Nephron progenitor cell (in vitro differentiated cells): ENCODE measurements around the gene MPP4.

Source experiments
- DNase-seq: peaks from one replicate; pipeline ENCODE4 v3.0.0; 2021
- H3K27ac Mint-ChIP-seq: 2 replicates; pipeline ENCODE4 v1.8.0; 2021; ENCODE audit warnings: mild to moderate bottlenecking, moderate library complexity, mixed read lengths
- H3K27me3 Mint-ChIP-seq: 2 replicates; pipeline ENCODE4 v1.8.0; 2021; ENCODE audit warnings: mild to moderate bottlenecking, low read depth, mixed read lengths; ENCODE audit not compliant: poor library complexity
- H3K36me3 Mint-ChIP-seq: 2 replicates; pipeline ENCODE4 v1.8.0; 2021; ENCODE audit warnings: low read depth, mixed read lengths
- H3K4me1 Mint-ChIP-seq: 2 replicates; pipeline ENCODE4 v1.8.0; 2021; ENCODE audit warnings: mixed read lengths
- H3K4me3 Mint-ChIP-seq: 2 replicates; pipeline ENCODE4 v1.8.0; 2021; ENCODE audit warnings: mild to moderate bottlenecking, moderate library complexity, mixed read lengths
- H3K9me3 Mint-ChIP-seq: 2 replicates; pipeline ENCODE4 v1.8.0; 2021; ENCODE audit warnings: mild to moderate bottlenecking, moderate library complexity, mixed read lengths
- CTCF ChIP-seq: fragments of 200-600 bp; sonication (generic); IDR thresholded peaks from 2 replicates; pipeline ENCODE4 v1.5.0; 2021; ENCODE audit warnings: antibody characterized with exemption

The MPP4 gene

GRCh38 chr2:201647431-201647830 lies 51.0 kb downstream of the MPP4 start:
- H3K4me3 Mint-ChIP-seq: no peak overlapping the region
- DNase-seq: no peak
- TF ChIP-seq CTCF: no peak
- no peaks in the 10 kb centered on the region for H3K36me3 Mint-ChIP-seq
- H3K27ac Mint-ChIP-seq: no peak overlapping the region
- peaks cover 19% of the 10 kb centered on the region for H3K27me3 Mint-ChIP-seq
- H3K4me1 Mint-ChIP-seq: peaks cover 12% of the 10 kb centered on the region
- no peaks in the 10 kb centered on the region for H3K9me3 Mint-ChIP-seq

GRCh38 chr2:201644001-201644400 lies 54.4 kb downstream of the MPP4 start:
- H3K4me3 Mint-ChIP-seq: peak overlapping the region; percentile 99
- no peaks in the 10 kb centered on the region for H3K9me3 Mint-ChIP-seq
- no peak for TF ChIP-seq CTCF
- peaks cover under 1% of the 10 kb centered on the region for H3K36me3 Mint-ChIP-seq
- peak overlapping the region; percentile 11 for H3K27ac Mint-ChIP-seq
- H3K4me1 Mint-ChIP-seq: peaks cover 33% of the 10 kb centered on the region
- no peak for DNase-seq
- no peaks in the 10 kb centered on the region for H3K27me3 Mint-ChIP-seq

GRCh38 chr2:201643216-201643890 lies 55.1 kb downstream of the MPP4 start, which contains the start of gene TMEM237:
TSS of gene TMEM237 (minus strand) at chr2:201643503. CDS start at chr2:201643400, 103 bp downstream.
- TF ChIP-seq CTCF: no peak
- H3K36me3 Mint-ChIP-seq: peaks cover 7% of the 10 kb centered on the region
- H3K9me3 Mint-ChIP-seq: no peaks in the 10 kb centered on the region
- peaks cover 33% of the 10 kb centered on the region for H3K4me1 Mint-ChIP-seq
- H3K27me3 Mint-ChIP-seq: no peaks in the 10 kb centered on the region
- H3K27ac Mint-ChIP-seq: peak within 1 kb of the TSS; percentile 99
- DNase-seq: peak; percentile 65
- peak within 1 kb of the TSS; percentile 99 for H3K4me3 Mint-ChIP-seq

- Mint-ChIP-seq H3K4me3 (peak overlapping the region; percentile 99), H3K36me3 (peaks cover 14% of the 10 kb centered on the region), H3K4me1 (peaks cover 33% of the 10 kb centered on the region), H3K27ac (peak overlapping the region; percentile 99), H3K9me3 (no peaks in the 10 kb centered on the region), H3K27me3 (no peaks in the 10 kb centered on the region)
- DNase-seq: peak; percentile 92
- no peak for TF ChIP-seq CTCF
Measured at GRCh38 chr2:201642579-201643215, 55.7 kb downstream of the MPP4 start.

GRCh38 chr2:201642086-201642578 lies 56.3 kb downstream of the MPP4 start:
- Mint-ChIP-seq H3K4me1 (peaks cover 33% of the 10 kb centered on the region), H3K4me3 (peak overlapping the region; percentile 99), H3K9me3 (no peaks in the 10 kb centered on the region), H3K27me3 (no peaks in the 10 kb centered on the region), H3K27ac (peak overlapping the region; percentile 99), H3K36me3 (peaks cover 16% of the 10 kb centered on the region)
- no peak for DNase-seq
- no peak for TF ChIP-seq CTCF
